Smooth muscle cell (in vitro differentiated cells): ENCODE data around the gene MYO1D. TPM values are rescaled to one million over a fixed set of nuclear protein-coding genes. Genes with fewer than 3 reads are reported as not detected.

ENCODE experiments used
- DNase-seq: peaks from one replicate; lab custom pipeline; 2025; ENCODE audit not compliant: unreplicated experiment; lab: John Stamatoyannopoulos, UW
- H2AFZ ChIP-seq: fragments of 200-600 bp; sonication (generic); 2 replicates; pipeline ENCODE4 v1.6.0; 2016; ENCODE audit warnings: antibody characterized with exemption, low read depth, mild to moderate bottlenecking
- H3F3A ChIP-seq: fragments of 200-600 bp; sonication (generic); 2 replicates; pipeline ENCODE4 v1.6.0; 2017; ENCODE audit warnings: antibody characterized with exemption, low read depth
- H3K27ac ChIP-seq: fragments of 200-600 bp; sonication (generic); 2 replicates; pipeline ENCODE4 v1.5.1; 2016; ENCODE audit warnings: low read depth, mild to moderate bottlenecking
- H3K27me3 ChIP-seq: fragments of 200-600 bp; sonication (generic); 2 replicates; pipeline ENCODE4 v1.6.1; 2016; ENCODE audit warnings: low read depth, mild to moderate bottlenecking
- H3K36me3 ChIP-seq: fragments of 200-600 bp; sonication (generic); 2 replicates; pipeline ENCODE4 v1.5.1; 2016; ENCODE audit warnings: low read depth
- H3K4me1 ChIP-seq: fragments of 200-600 bp; sonication (generic); 2 replicates; pipeline ENCODE4 v1.5.1; 2016; ENCODE audit warnings: low read depth
- H3K4me2 ChIP-seq: fragments of 200-600 bp; sonication (generic); 2 replicates; pipeline ENCODE4 v1.6.0; 2016; ENCODE audit warnings: mild to moderate bottlenecking
- H3K4me3 ChIP-seq: fragments of 200-600 bp; sonication (generic); 2 replicates; pipeline ENCODE4 v1.5.1; 2016; ENCODE audit warnings: mild to moderate bottlenecking
- H3K79me2 ChIP-seq: fragments of 200-600 bp; sonication (generic); 2 replicates; pipeline ENCODE4 v1.6.0; 2016; ENCODE audit warnings: low read depth, mild to moderate bottlenecking
- H3K9ac ChIP-seq: fragments of 200-600 bp; sonication (generic); 2 replicates; pipeline ENCODE4 v1.6.0; 2016; ENCODE audit warnings: low read depth
- H3K9me3 ChIP-seq: fragments of 200-600 bp; sonication (generic); replicated peaks from 2 replicates; pipeline ENCODE4 v1.5.1; 2016; ENCODE audit warnings: low read depth
- H4K20me1 ChIP-seq: fragments of 200-600 bp; sonication (generic); 2 replicates; pipeline ENCODE4 v1.6.0; 2016; ENCODE audit warnings: low read depth
- WGBS: methylation state at CpG from one replicate; pipeline ENCODE4 v1.1.7; 2016; ENCODE audit warnings: low lambda C conversion rate; 5-methylcytosine and 5-hydroxymethylcytosine counted together
- polyA plus RNA-seq: library from polyadenylated mRNA; unstranded; fragments of >200 nt; fragmentation: Nextera tagmentation; extraction: Ambion mirVana; gene quantifications from 2 replicates; pipeline ENCODE4 v1.2.1, GENCODE V29; 2016
- total RNA-seq: library from RNA; depleted of rRNA; stranded (reverse); fragments of >200 nt; gene quantifications from 2 replicates; pipeline ENCODE4 v1.2.3, GENCODE V29; 2014
- TF ChIP-seq, protein P1 (sequence below): fragments of 200-600 bp; sonication (generic); IDR thresholded peaks from 2 replicates; pipeline ENCODE4 v1.5.1; 2017; ENCODE audit warnings: borderline replicate concordance, mild to moderate bottlenecking, antibody characterized with exemption; ENCODE audit not compliant: insufficient read depth, poor library complexity, severe bottlenecking

The MYO1D gene
- total and polyA plus RNA-seq, 2 experiments from 2014 or later = 13.9 to 35.7 TPM

DNA sequence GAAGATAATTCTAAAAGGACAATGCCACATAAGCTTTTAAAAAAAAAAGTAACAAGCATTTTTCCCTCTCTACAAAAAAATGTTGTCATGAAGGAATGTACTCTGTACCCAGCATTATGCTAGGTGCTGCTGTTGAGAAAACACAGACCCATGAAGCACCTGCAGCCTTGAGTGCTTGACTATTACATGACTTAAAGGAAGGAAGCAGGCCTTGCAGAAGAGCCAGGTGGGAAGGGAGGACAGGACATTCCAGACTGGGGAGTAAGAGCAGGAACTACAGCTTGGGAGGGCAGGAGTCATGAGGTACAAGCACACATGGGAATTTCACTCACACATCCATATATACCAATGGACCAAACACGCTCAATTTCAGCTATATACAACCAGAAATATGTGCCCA lies 3.8 kb downstream of the MYO1D start:
- H2AFZ ChIP-seq = no peak overlapping the region
- no peaks in the 10 kb centered on the region for H3K36me3 ChIP-seq
- DNase-seq = no peak
- H3K9me3 ChIP-seq = no peaks in the 10 kb centered on the region
- H3K79me2 ChIP-seq = peaks cover 32% of the 10 kb centered on the region
- WGBS = 100% methylated on average over 1 of the region's 1 CpG
- no peak overlapping the region for H3K27ac ChIP-seq
- no peak overlapping the region for H3K4me2 ChIP-seq
- no peak overlapping the region for H3K4me3 ChIP-seq
- peaks cover 11% of the 10 kb centered on the region for H3K4me1 ChIP-seq
- TF ChIP-seq, protein P1, sequence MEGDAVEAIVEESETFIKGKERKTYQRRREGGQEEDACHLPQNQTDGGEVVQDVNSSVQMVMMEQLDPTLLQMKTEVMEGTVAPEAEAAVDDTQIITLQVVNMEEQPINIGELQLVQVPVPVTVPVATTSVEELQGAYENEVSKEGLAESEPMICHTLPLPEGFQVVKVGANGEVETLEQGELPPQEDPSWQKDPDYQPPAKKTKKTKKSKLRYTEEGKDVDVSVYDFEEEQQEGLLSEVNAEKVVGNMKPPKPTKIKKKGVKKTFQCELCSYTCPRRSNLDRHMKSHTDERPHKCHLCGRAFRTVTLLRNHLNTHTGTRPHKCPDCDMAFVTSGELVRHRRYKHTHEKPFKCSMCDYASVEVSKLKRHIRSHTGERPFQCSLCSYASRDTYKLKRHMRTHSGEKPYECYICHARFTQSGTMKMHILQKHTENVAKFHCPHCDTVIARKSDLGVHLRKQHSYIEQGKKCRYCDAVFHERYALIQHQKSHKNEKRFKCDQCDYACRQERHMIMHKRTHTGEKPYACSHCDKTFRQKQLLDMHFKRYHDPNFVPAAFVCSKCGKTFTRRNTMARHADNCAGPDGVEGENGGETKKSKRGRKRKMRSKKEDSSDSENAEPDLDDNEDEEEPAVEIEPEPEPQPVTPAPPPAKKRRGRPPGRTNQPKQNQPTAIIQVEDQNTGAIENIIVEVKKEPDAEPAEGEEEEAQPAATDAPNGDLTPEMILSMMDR = no peak
- no peaks in the 10 kb centered on the region for H3K27me3 ChIP-seq
- peaks cover 18% of the 10 kb centered on the region for H4K20me1 ChIP-seq
- no peak overlapping the region for H3K9ac ChIP-seq
- H3F3A ChIP-seq = no peaks in the 10 kb centered on the region

DNA sequence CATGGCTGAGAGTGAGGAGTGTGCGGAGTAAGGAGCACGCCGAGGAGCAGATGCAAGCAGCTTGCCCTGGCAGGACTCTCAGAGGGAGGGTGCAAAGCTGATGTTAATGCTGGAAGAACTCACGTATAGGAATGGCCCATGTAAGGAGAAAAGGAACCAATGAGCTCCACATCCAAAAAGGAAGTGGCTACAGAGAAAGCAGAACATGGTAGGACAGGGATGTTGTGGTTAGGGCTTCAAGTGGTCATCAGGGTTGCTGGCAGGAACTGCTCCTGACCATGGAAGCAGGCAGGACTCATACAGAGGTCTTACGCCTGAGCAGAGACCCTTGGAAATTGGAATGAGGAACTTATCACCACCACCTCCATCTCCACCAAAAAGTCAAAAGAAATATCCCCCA lies 5.2 kb downstream of the MYO1D start:
- Histone ChIP-seq H3K9ac (no peak overlapping the region), H3K79me2 (peaks cover 36% of the 10 kb centered on the region), H3K9me3 (no peaks in the 10 kb centered on the region), H3K4me3 (no peak overlapping the region), H3K36me3 (no peaks in the 10 kb centered on the region), H3F3A (no peaks in the 10 kb centered on the region), H3K4me1 (peaks cover 6% of the 10 kb centered on the region), H4K20me1 (peaks cover 18% of the 10 kb centered on the region), H2AFZ (no peak overlapping the region), H3K4me2 (no peak overlapping the region), H3K27ac (no peak overlapping the region), H3K27me3 (no peaks in the 10 kb centered on the region)
- DNase-seq = no peak
- TF ChIP-seq, protein P1 = no peak
- WGBS = 89% methylated on average over 5 of the region's 5 CpGs

DNA sequence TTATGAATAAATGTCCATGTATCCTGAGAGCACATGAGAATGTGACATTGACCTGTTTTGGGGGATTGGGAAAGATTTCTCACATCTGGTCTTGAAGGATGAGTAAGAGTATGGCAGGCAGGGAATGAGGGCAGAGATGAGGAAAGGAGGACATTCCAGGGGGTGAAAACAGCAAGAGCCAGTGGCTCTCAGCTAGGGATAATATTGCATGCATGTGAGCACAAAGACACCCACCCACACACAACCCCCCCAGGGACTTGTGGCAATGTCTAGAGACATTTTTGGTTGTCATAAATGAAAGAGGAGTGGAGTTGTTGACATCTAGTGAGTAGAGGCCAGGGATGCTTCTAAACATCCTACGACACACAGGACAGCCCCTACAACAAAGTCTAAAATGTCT lies 6.0 kb downstream of the MYO1D start:
- 69% methylated on average over 1 of the region's 1 CpG for WGBS
- no peak overlapping the region for H3K4me3 ChIP-seq
- H4K20me1 ChIP-seq = peaks cover 24% of the 10 kb centered on the region
- no peak overlapping the region for H3K9ac ChIP-seq
- no peak for DNase-seq
- H3K79me2 ChIP-seq = peaks cover 36% of the 10 kb centered on the region
- no peak overlapping the region for H3K4me2 ChIP-seq
- TF ChIP-seq, protein P1 = no peak
- no peaks in the 10 kb centered on the region for H3K36me3 ChIP-seq
- H3K4me1 ChIP-seq = peaks cover 6% of the 10 kb centered on the region
- H3F3A ChIP-seq = no peaks in the 10 kb centered on the region
- peak overlapping the region; percentile 34 for H3K27ac ChIP-seq
- H3K27me3 ChIP-seq = no peaks in the 10 kb centered on the region
- no peaks in the 10 kb centered on the region for H3K9me3 ChIP-seq
- H2AFZ ChIP-seq = no peak overlapping the region

DNA sequence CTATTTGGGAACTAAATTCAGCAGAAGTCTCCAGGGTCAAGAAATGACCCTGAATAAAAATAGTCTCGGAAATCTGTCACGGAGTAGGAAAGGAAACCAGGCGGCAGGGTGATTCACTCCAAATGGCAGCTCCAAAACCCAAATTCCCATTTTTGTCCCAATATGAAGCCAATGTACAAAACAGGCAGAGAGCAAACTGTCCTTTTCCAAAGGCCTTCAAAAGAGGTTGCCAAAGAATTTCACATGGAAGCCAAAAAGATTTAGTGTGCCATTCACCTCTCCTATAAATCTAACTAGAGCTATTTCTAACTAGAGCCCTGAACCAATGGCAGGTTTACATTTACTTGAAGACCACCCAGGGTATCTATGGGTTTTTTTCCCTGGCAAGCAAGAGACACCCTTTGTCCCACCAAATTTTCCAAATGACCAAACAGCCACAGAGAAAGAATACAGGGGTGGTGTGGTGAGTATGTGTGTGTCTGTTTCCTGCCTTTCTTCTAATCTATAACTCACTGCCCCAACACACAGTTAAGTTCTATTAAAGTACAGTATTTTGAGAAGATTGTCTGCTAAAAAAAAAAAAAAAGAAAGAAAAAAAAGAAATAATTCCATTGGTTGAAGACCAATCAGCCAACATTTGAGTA lies 6.8 kb downstream of the MYO1D start:
- Histone ChIP-seq H2AFZ (no peak overlapping the region), H3K4me1 (peaks cover 6% of the 10 kb centered on the region), H3K79me2 (peaks cover 32% of the 10 kb centered on the region), H3K9me3 (no peaks in the 10 kb centered on the region), H3K27ac (peak overlapping the region; percentile 34), H3F3A (no peaks in the 10 kb centered on the region), H4K20me1 (peaks cover 18% of the 10 kb centered on the region), H3K27me3 (no peaks in the 10 kb centered on the region), H3K4me2 (no peak overlapping the region), H3K9ac (no peak overlapping the region), H3K4me3 (no peak overlapping the region), H3K36me3 (no peaks in the 10 kb centered on the region)
- 52% methylated on average over 3 of the region's 3 CpGs for WGBS
- TF ChIP-seq, protein P1 = no peak
- no peak for DNase-seq
